GM23248 (cell line): ENCODE results near the gene CPN2.

Experiments
- EZH2 ChIP-seq: fragments of 200-600 bp; sonication (generic); IDR thresholded peaks from 2 replicates; pipeline ENCODE4 v1.6.1; 2018; ENCODE audit warnings: antibody characterized with exemption, mild to moderate bottlenecking; ENCODE audit not compliant: insufficient read depth, poor library complexity, severe bottlenecking
- EZH2phosphoT487 ChIP-seq: fragments of 200-600 bp; sonication (generic); IDR thresholded peaks from 2 replicates; pipeline ENCODE4 v1.6.1; 2018; ENCODE audit warnings: antibody characterized with exemption, moderate library complexity, mild to moderate bottlenecking, low read depth; ENCODE audit not compliant: insufficient read depth

- no peak for TF ChIP-seq EZH2
- TF ChIP-seq EZH2phosphoT487: no peak
Measured at GRCh38 chr3:194373028-194373427, 21.9 kb upstream of the CPN2 start.
